HepG2 (cell line): ENCODE results near the gene IQGAP2.

ENCODE experiments used
- ARHGAP35 ChIP-seq: sonication (generic); formaldehyde crosslinking; IDR thresholded peaks from 2 replicates; pipeline ENCODE4 v1.9.0; 2022; ENCODE audit warnings: mild to moderate bottlenecking, inconsistent platforms, moderate library complexity, missing genetic modification reagents, borderline replicate concordance
- GMEB1 ChIP-seq: sonication (generic); formaldehyde crosslinking; IDR thresholded peaks from 2 replicates; pipeline ENCODE4 v1.5.1; 2020; ENCODE audit warnings: missing genetic modification reagents, mild to moderate bottlenecking, borderline replicate concordance
- HOXA7 ChIP-seq: sonication (generic); formaldehyde crosslinking; IDR thresholded peaks from 2 replicates; pipeline ENCODE4 v1.8.1; 2022; ENCODE audit warnings: mild to moderate bottlenecking, missing genetic modification reagents, moderate library complexity
- JUNB ChIP-seq: sonication (generic); formaldehyde crosslinking; IDR thresholded peaks from 2 replicates; pipeline ENCODE4 v1.8.0; 2022; ENCODE audit warnings: missing genetic modification reagents, mild to moderate bottlenecking, borderline replicate concordance
- NFYB ChIP-seq: sonication (generic); formaldehyde crosslinking; IDR thresholded peaks from 2 replicates; pipeline ENCODE4 v1.4.0; 2020; ENCODE audit warnings: missing genetic modification reagents
- POLR2AphosphoS5 ChIP-seq: IDR thresholded peaks from 2 replicates; pipeline ENCODE4 v1.6.1; 2012; ENCODE audit warnings: low read depth, low read length
- SALL2 ChIP-seq: sonication (generic); formaldehyde crosslinking; IDR thresholded peaks from 2 replicates; pipeline ENCODE4 v1.8.1; 2023; ENCODE audit warnings: mild to moderate bottlenecking, missing genetic modification reagents, inconsistent platforms
- ZFAT ChIP-seq: sonication (generic); formaldehyde crosslinking; conservative IDR thresholded peaks from 2 replicates; pipeline ENCODE4 v1.8.1; 2023; ENCODE audit warnings: missing genetic modification reagents, inconsistent platforms
- ZNF274 ChIP-seq: sonication (generic); formaldehyde crosslinking; IDR thresholded peaks from 2 replicates; pipeline ENCODE4 v1.5.1; 2020; ENCODE audit warnings: mild to moderate bottlenecking, missing genetic modification reagents
- ZNF3 ChIP-seq: IDR thresholded peaks from 2 replicates; pipeline ENCODE4 v1.7.0; 2017; ENCODE audit warnings: inconsistent platforms
- ZNF350 ChIP-seq: sonication (generic); formaldehyde crosslinking; IDR thresholded peaks from 2 replicates; pipeline ENCODE4 v1.4.0; 2020; ENCODE audit warnings: mild to moderate bottlenecking, low read depth, missing genetic modification reagents, borderline replicate concordance
- ZNF407 ChIP-seq: sonication (generic); formaldehyde crosslinking; IDR thresholded peaks from one replicate; pipeline ENCODE4 v1.5.1; 2020; ENCODE audit warnings: mild to moderate bottlenecking, missing genetic modification reagents; ENCODE audit errors: not compliant biosample characterization
- TF ChIP-seq, protein P1 (sequence below): sonication (generic); formaldehyde crosslinking; IDR thresholded peaks from 2 replicates; pipeline ENCODE4 v1.5.0; 2020; ENCODE audit warnings: mild to moderate bottlenecking, missing genetic modification reagents, moderate library complexity

DNA sequence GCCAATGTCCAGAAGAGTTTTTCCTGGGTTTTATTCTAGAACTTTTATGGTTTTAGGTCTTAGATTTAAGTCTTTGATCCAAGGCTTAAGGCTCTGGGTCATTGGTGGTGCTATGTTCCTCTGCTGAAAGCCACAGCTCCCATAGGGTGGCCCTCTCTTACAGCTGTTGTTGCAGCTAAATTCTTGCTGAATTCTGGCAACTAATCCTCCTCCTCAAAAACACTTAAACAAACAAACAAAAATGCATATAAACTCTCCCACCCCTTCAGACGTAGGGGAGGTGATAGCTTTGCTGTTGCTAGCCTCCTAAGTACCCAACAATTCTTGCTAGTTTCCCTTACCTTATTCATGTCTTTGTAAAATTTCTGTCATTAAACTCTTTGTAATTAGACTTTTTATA, 30.2 kb downstream of the IQGAP2 start:
- TF ChIP-seq ZNF407 (no peak), ZNF3 (CRISPR knock-in tag) (no peak), ZNF274 (no peak), POLR2AphosphoS5 (no peak), GMEB1 (CRISPR knock-in tag) (no peak), NFYB (no peak), HOXA7 (CRISPR knock-in tag) (no peak), SALL2 (CRISPR knock-in tag) (no peak), JUNB (CRISPR knock-in tag) (no peak), ZFAT (CRISPR knock-in tag) (no peak), ZNF350 (CRISPR knock-in tag) (no peak), ARHGAP35 (CRISPR knock-in tag) (no peak)
- TF ChIP-seq, protein P1, sequence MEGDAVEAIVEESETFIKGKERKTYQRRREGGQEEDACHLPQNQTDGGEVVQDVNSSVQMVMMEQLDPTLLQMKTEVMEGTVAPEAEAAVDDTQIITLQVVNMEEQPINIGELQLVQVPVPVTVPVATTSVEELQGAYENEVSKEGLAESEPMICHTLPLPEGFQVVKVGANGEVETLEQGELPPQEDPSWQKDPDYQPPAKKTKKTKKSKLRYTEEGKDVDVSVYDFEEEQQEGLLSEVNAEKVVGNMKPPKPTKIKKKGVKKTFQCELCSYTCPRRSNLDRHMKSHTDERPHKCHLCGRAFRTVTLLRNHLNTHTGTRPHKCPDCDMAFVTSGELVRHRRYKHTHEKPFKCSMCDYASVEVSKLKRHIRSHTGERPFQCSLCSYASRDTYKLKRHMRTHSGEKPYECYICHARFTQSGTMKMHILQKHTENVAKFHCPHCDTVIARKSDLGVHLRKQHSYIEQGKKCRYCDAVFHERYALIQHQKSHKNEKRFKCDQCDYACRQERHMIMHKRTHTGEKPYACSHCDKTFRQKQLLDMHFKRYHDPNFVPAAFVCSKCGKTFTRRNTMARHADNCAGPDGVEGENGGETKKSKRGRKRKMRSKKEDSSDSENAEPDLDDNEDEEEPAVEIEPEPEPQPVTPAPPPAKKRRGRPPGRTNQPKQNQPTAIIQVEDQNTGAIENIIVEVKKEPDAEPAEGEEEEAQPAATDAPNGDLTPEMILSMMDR (CRISPR knock-in tag), result no peak
